BLaER1 treated with 17β-estradiol and CSF1 and Interleukin-3, amounts not matched to agents 10 nM and 100 nM (cell line): ENCODE results near the gene CPLX3.
A peak's percentile ranks its signal among the peaks of the same experiment; 100 is the strongest.

Source experiments
- H3K27ac ChIP-seq, 11 experiments: shearing (Covaris generic); formaldehyde crosslinking; 2 replicates each; pipeline ENCODE4 v1.8.1; 2022
- H3K27me3 ChIP-seq, 11 experiments: shearing (Covaris generic); formaldehyde crosslinking; 2 replicates each; pipeline ENCODE4 v1.8.1; 2022
- H3K36me3 ChIP-seq, 11 experiments: shearing (Covaris generic); formaldehyde crosslinking; 2 replicates each; pipeline ENCODE4 v1.8.1; 2022
- H3K4me1 ChIP-seq, 10 experiments: shearing (Covaris generic); formaldehyde crosslinking; 2 replicates each; pipeline ENCODE4 v1.8.1; 2022
- H3K4me2 ChIP-seq, 11 experiments: shearing (Covaris generic); formaldehyde crosslinking; 2 replicates each; pipeline ENCODE4 v1.8.1; 2022
- H3K4me3 ChIP-seq, 10 experiments: shearing (Covaris generic); formaldehyde crosslinking; 2 replicates each; pipeline ENCODE4 v1.8.1; 2022
- H3K9ac ChIP-seq, 11 experiments: shearing (Covaris generic); formaldehyde crosslinking; 2 replicates each; pipeline ENCODE4 v1.8.1; 2022
- H3K9me3 ChIP-seq, 11 experiments: shearing (Covaris generic); formaldehyde crosslinking; replicated peaks in 1 of 11; 2 replicates each; pipeline ENCODE4 v1.8.1; 2022
- H4K20me1 ChIP-seq, 11 experiments: shearing (Covaris generic); formaldehyde crosslinking; 2 replicates each; pipeline ENCODE4 v1.8.1; 2022
- Cebpa-rat ChIP-seq, 11 experiments: shearing (Covaris generic); IDR thresholded peaks; 2 replicates each; pipeline ENCODE4 v1.8.1; 2022

Gene CPLX3

DNA sequence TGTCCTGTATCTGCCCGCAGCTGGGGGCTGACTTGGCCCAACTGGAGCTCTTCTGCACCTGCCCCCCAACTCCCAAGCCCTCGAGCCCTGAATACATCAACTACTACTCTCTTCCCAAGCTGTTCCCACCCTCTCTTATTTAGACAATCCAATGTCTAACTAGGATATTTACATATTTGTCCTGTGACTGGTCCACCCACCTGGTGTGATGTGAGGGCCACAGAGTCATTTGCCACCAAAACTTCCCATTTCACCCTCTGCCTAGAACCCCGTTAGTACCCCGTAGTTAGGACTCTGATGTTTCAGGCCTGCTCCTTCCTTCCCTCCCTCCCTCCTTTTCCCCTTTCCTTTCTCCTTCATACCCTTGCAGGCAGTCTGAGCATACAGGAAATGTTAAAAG, 6.4 kb downstream of the CPLX3 start:
- Histone ChIP-seq H3K27ac (peak overlapping the region in 6 of 11 experiments; percentile 40 to 63 (median 48); a peak in 11 of 22 replicates), H3K4me2 (peak overlapping the region; percentile 59 to 87 (median 80)), H4K20me1 (peaks cover 0 to 44% (median 7%) of the 10 kb centered on the region in 11 experiments; a peak in 9 of 22 replicates), H3K9me3 (no peaks in the 10 kb centered on the region), H3K27me3 (peaks cover 0 to 4% (median 0%) of the 10 kb centered on the region in 11 experiments; a peak in 2 of 22 replicates), H3K4me1 (peaks cover 28 to 54% (median 49%) of the 10 kb centered on the region in 10 experiments), H3K4me3 (no peak overlapping the region), H3K36me3 (peaks cover 14 to 26% (median 23%) of the 10 kb centered on the region in 11 experiments; a peak in 21 of 22 replicates), H3K9ac (peak overlapping the region in 6 of 11 experiments; percentile 11 to 65 (median 33); a peak in 5 of 22 replicates)
- TF ChIP-seq Cebpa-rat (IDR thresholded peaks at IDR 0.05) = no peak

DNA sequence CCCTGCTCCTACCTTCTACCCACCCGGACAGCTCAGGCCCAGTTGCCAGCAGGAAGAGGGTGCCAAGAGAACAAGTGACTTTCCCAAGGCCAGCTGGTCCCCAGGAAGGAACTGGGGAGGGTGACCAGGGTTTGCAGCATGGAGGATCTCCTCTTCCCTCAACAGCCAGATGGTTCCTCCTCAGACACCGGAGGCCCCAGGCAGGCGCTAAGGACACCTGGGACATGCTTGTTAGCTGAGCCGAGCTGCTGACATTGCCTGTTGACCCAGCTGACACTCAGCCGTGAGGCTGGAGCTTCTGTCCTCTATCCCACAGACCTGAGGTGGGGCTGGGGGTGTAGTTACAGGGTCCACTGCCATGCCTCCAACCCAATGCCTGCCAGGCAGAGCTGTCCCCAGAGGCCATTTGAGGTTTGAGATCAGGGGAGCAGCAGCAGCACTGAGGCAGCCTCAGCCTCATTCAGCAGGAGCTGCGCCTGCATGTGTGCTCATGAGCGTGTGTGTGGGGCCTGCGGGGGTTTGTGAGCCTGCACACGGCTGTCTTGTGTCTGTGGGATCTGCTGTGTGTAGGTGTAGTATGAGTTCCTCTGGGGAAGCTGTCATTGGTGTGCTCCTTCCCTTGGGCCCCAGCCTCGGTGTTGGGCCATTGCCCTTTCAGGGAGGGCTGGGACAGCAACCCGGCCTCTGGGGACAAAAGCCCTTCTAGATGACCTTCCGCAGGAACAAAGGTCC, 7.1 kb downstream of the CPLX3 start:
- Histone ChIP-seq H3K4me3 (peak overlapping the region in 1 of 10 experiments; percentile 17; a peak in 2 of 20 replicates), H3K9ac (peak overlapping the region in 9 of 11 experiments; percentile 5 to 65 (median 37); a peak in 14 of 22 replicates), H3K4me1 (peaks cover 29 to 60% (median 56%) of the 10 kb centered on the region in 10 experiments), H3K36me3 (peaks cover 14 to 33% (median 30%) of the 10 kb centered on the region in 11 experiments), H3K9me3 (no peaks in the 10 kb centered on the region), H4K20me1 (peaks cover 0 to 46% (median 7%) of the 10 kb centered on the region in 11 experiments; a peak in 9 of 22 replicates), H3K27ac (peak overlapping the region in 8 of 11 experiments; percentile 20 to 63 (median 42); a peak in 15 of 22 replicates), H3K27me3 (0 out of 22 replicates have a peak, but pooled peaks cover 0 to 3% (median 0%) of the 10 kb centered on the region in 11 experiments), H3K4me2 (peak overlapping the region; percentile 59 to 87 (median 80))
- TF ChIP-seq Cebpa-rat (IDR thresholded peaks at IDR 0.05) = no peak

DNA sequence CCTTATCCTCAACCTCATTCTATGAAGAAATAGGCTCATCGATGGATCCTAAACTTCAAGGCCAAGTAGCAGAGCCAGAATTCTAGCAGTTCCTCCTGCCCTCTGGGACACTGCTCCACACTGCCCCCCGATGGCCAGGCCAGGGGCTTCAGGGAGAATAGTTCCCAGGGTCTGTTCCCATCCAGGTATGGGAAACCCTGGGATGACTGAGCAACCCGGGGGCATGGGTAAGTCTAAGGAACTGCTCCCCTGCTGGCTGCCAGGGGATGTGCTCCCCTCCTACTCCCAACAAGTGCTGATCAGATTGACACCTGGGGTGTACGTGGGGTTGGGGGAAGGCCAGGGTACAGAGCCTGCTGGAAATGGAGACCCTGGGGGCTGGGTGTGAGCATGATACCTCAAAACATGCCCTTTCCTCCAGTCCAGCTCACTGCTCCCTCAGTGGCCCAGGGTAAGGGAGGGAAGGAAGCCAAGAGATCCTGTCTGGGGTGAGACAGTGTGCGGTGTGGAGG, 8.9 kb downstream of the CPLX3 start:
- H3K4me1 ChIP-seq = peaks cover 47 to 77% (median 74%) of the 10 kb centered on the region in 10 experiments
- no peaks in the 10 kb centered on the region for H3K9me3 ChIP-seq
- peaks cover 0 to 59% (median 19%) of the 10 kb centered on the region in 11 experiments; a peak in 13 of 22 replicates for H4K20me1 ChIP-seq
- no peak overlapping the region for H3K27ac ChIP-seq
- H3K36me3 ChIP-seq = peaks cover 14 to 48% (median 33%) of the 10 kb centered on the region in 11 experiments
- no peak for TF ChIP-seq Cebpa-rat (IDR thresholded peaks at IDR 0.05)
- no peak overlapping the region for H3K4me3 ChIP-seq
- H3K27me3 ChIP-seq = no peaks in the 10 kb centered on the region
- no peak overlapping the region for H3K9ac ChIP-seq
- H3K4me2 ChIP-seq = peak overlapping the region in 6 of 11 experiments; percentile 70 to 87 (median 84); a peak in 3 of 22 replicates

DNA sequence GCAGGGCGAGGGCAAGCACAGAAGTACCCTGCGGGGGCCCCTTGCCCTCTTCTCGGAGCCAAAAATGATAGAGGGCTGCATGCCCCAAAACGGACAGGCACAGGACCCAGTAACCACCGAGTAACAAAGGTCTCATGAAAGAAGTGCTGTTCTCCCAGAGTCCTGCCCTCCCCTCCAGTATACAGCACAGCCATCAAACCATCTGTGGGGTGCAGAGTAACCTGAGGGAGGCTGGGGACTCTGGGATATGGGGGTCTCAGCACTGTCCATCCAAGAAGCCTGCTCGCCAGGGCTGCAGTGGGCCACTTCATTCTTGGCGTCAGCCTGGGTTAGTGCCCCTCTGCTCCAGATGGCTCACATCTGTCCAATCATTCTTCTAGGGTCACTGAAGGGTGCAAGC, 10.4 kb downstream of the CPLX3 start:
- Histone ChIP-seq H3K4me1 (peaks cover 60 to 80% (median 76%) of the 10 kb centered on the region in 10 experiments), H3K9me3 (no peaks in the 10 kb centered on the region), H3K36me3 (peaks cover 17 to 56% (median 36%) of the 10 kb centered on the region in 11 experiments), H3K27me3 (no peaks in the 10 kb centered on the region), H3K4me2 (no peak overlapping the region), H3K9ac (no peak overlapping the region; a peak in 1 of 22 replicates), H3K27ac (no peak overlapping the region), H4K20me1 (peaks cover 0 to 74% (median 20%) of the 10 kb centered on the region in 11 experiments; a peak in 13 of 22 replicates), H3K4me3 (no peak overlapping the region)
- TF ChIP-seq Cebpa-rat (IDR thresholded peaks at IDR 0.05) = no peak

DNA sequence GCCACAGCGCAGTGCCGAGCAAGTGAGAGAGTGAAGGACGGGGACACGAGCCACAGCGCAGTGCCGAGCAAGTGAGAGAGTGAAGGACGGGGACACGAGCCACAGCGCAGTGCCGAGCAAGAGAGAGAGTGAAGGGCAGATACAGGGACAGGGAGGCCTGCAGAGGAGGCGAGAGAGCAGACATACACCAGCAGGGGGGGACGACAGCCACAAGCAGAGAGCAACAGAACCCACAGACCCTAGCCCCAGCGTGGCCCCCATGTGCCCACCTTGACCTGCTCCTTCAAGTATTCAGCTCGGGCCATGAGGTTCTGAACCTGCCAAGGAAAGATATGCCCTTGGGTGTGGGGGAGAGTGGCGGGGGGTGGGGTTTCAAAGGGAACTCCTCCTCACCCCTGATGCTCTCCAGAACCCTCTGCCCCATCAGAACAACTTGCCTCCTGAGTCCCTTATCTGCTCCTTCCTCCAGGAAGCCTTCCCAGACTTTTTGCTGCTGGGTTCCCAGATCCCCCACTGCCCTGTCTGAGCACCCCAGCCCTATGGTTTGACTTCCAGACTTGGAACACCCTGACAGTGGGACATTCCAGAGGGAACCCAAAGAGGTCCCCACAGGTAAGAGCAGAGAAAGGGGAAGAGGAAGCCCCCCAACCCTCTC, 11.2 kb downstream of the CPLX3 start:
- Histone ChIP-seq H3K4me2 (peak overlapping the region in 1 of 11 experiments; percentile 92; a peak in 1 of 22 replicates), H3K4me3 (no peak overlapping the region), H3K27ac (peak overlapping the region in 2 of 11 experiments; percentile 22 to 43; a peak in 2 of 22 replicates), H3K9ac (peak overlapping the region in 4 of 11 experiments; percentile 29 to 54 (median 44); a peak in 2 of 22 replicates), H3K36me3 (peaks cover 17 to 56% (median 36%) of the 10 kb centered on the region in 11 experiments), H3K9me3 (no peaks in the 10 kb centered on the region), H4K20me1 (peaks cover 0 to 68% (median 20%) of the 10 kb centered on the region in 11 experiments; a peak in 13 of 22 replicates), H3K4me1 (peaks cover 56 to 80% (median 76%) of the 10 kb centered on the region in 10 experiments), H3K27me3 (no peaks in the 10 kb centered on the region)
- no peak for TF ChIP-seq Cebpa-rat (IDR thresholded peaks at IDR 0.05)

DNA sequence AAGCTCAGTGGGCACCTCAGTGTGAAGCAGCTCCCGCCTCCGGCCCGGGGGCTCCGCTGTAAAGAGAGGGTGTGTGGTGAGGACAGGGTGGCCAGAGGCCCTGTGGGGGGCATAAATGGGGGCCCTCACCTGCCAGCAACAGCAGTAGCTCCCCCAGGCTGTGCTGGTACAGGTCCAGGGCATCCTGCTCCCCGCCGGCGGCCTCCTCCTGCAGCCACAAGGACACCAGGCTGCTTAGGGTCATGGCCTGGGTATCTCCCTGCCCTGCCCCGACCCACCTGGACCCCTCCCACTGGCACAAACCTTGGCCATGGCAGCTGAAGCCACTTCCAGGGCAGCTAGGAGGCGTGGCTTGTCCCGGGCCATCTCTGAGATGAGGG, 11.7 kb downstream of the CPLX3 start:
- H3K4me3 ChIP-seq = no peak overlapping the region
- TF ChIP-seq Cebpa-rat (IDR thresholded peaks at IDR 0.05) = no peak
- H3K27ac ChIP-seq = peak overlapping the region in 4 of 11 experiments; percentile 22 to 43 (median 26); a peak in 2 of 22 replicates
- no peaks in the 10 kb centered on the region for H3K27me3 ChIP-seq
- H3K36me3 ChIP-seq = peaks cover 17 to 56% (median 36%) of the 10 kb centered on the region in 11 experiments
- H3K4me1 ChIP-seq = peaks cover 51 to 77% (median 72%) of the 10 kb centered on the region in 10 experiments
- H4K20me1 ChIP-seq = peaks cover 0 to 66% (median 20%) of the 10 kb centered on the region in 11 experiments; a peak in 13 of 22 replicates
- H3K9ac ChIP-seq = peak overlapping the region in 8 of 11 experiments; percentile 1 to 54 (median 40); a peak in 8 of 22 replicates
- peak overlapping the region in 9 of 11 experiments; percentile 59 to 99 (median 92); a peak in 15 of 22 replicates for H3K4me2 ChIP-seq
- no peaks in the 10 kb centered on the region for H3K9me3 ChIP-seq

DNA sequence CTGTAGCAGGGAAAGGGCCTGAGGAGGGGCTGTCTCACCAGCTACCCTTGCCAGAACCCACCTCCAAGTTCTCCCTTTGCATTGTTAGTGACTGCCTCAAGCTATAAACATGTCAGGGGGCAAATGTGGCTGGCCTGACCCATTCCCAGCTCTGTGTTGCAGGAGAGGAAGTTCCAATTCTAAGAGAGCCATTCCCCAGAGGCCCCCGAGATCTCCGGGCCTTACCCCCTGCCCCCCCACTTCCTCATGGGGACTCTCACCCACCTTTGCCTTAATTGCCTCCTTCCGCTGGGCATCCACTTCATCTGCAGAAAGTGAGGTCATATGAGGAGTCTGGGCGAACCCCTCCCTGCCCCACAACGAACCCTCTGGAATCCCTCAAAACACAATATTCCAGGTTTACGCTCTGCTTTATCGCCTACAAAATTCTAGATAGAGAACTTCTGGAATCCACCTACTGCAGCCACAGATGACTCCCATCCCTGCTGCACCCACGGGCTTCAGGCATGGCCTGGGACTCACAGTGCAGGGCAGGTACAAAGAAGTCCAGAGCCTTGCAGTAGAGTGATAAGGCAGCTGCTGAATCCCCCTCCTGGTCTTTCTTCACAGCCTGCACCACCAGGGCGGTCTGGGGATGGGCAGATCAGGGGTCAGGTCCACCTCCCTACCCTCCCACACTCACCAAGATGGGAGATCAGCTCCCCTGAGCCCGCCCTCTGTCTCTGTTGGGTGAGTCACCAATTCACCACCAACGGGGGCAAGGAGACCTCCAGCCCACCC, 12.5 kb downstream of the CPLX3 start:
- Histone ChIP-seq H3K36me3 (peaks cover 17 to 56% (median 36%) of the 10 kb centered on the region in 11 experiments), H3K9ac (peak overlapping the region; percentile 1 to 92 (median 48); a peak in 12 of 22 replicates), H3K4me1 (peaks cover 50 to 76% (median 71%) of the 10 kb centered on the region in 10 experiments), H3K27me3 (no peaks in the 10 kb centered on the region), H3K4me2 (peak overlapping the region; percentile 59 to 99 (median 92)), H4K20me1 (peaks cover 0 to 66% (median 19%) of the 10 kb centered on the region in 11 experiments; a peak in 13 of 22 replicates), H3K4me3 (no peak overlapping the region), H3K27ac (peak overlapping the region in 5 of 11 experiments; percentile 22 to 43 (median 29); a peak in 4 of 22 replicates), H3K9me3 (no peaks in the 10 kb centered on the region)
- no peak for TF ChIP-seq Cebpa-rat (IDR thresholded peaks at IDR 0.05)
